HG03280 (cell line): Measurements from ENCODE around the gene MRPL24.
"Not testable (repeated sequence)": the region's sequence is repeated elsewhere in the genome, so short reads cannot be mapped to it uniquely, and the experiment has no call there.

Experiments used
- ATAC-seq: cut with Tn5 transposase; IDR thresholded peaks from one replicate; pipeline ENCODE4 v1.9.1; 2021; ENCODE audit warnings: mild to moderate bottlenecking, moderate library complexity; ENCODE audit not compliant: unreplicated experiment

MRPL24 gene

DNA sequence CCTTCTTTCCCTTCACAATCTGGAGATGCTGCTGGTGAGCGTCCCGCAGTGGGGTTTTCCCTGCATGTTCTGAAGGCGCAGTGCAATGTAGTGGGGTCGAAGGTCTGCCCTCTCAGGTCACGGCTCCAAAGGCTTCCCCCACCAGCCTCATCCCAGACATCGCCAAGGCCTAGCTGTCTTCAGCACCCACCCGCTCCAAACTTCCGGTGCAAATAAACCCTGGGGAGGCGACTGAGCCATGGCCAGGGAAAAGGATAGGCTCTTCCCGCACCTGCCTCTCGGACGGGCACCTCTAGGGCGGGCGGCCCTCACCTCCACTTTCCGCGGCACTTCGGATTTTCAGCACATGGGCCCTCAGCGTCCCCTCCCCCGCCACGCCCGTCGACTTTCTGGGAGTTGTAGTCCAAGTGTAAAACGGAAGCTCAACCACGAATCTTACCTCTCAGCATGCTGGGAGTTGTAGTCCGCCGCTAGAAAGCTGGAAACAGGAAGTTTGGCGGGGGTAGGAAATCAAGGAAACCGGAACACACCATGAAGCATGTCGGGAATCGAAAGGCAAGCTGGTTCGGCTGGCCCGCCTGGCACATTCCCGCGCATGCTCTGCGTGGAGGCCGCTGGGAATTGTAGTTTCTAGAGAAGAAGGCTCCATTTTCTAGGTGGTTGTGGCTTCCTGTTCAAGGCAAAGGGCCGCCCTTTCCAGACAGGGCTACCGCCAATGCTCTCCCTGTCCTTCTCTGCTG is at the start of gene MRPL24:
MRPL24 (minus strand) TSS at position 348 of the 740 bp plus-strand sequence. CDS start 2,384 bp downstream, outside the sequence.
- ATAC-seq = peak; percentile 84

DNA sequence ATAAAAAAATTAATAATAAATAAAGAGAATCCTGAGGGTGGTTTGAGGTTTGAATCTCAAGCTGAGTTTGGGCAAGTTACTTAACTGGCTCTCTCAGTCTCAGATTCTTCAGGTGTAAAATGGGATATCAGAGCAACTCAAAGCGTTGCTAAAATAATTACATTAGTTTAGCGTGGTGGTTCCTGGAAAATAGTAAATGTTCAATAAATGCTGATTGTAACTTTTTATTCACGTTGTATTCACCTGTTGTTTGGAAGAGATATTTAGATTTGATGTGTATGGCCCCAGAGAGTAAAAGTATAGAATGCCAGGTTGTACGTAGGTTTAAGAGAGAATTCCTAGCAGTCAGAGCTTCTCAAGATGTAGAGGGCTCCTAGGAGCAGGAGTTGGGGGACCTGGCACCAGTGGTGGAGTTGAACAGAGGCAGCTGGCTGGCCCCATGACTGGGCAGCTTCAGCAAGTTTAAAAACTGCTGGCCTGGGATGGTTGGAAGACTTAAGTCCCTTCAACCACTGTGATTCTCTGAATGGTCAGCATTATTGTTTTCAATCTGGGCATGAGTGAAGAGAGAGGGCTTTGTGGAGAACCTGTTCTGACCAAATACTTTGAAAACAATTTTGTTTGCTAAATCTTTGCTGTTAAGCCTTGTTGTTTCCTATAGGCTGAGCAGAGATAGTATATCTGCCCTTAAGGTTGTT is 48.9 kb upstream of the MRPL24 start:
- ATAC-seq = no peak

- no peak for ATAC-seq
Measured at GRCh38 chr1:156788136-156788535, 47.2 kb upstream of the MRPL24 start.

DNA sequence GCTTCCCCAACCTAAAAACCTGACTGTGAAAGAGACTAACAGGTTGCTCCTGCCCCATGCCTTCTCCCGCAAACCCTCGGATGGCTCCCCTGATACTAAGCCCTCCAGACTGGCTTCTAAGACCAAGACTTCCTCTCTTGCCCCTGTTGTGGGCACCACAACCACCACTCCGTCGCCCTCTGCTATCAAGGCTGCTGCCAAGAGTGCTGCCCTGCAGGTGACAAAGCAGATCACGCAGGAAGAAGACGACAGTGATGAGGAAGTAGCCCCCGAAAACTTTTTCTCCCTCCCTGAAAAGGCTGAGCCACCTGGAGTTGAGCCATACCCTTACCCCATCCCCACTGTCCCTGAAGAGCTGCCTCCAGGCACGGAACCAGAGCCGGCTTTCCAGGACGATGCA is 45.8 kb upstream of the MRPL24 start:
- ATAC-seq = no peak

- no peak for ATAC-seq
Measured at GRCh38 chr1:156785458-156785857, 44.6 kb upstream of the MRPL24 start.

- no peak for ATAC-seq
Measured at GRCh38 chr1:156781585-156782186, 40.8 kb upstream of the MRPL24 start.

GRCh38 chr1:156777573-156777972 is 36.7 kb upstream of the MRPL24 start:
- ATAC-seq = no peak

DNA sequence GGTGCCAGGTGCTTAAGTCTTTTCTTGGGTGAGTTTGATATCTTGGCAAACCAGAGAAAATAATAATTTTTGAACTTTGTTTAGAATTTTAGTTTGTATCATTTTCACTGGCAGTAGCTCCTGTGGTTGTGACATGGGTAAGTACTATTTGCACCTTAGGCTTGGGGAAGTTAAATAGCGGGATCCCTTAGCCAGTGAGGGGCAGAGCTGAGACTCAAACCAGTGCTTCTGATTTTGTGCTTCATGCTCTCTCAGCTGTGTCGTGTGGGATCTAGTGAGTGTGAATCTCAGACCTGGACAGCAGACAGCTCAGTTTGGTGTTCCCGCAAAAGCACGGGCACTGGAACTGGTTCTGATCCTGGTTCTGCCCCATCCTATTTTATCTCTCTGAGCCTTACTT is 36.1 kb upstream of the MRPL24 start:
- no peak for ATAC-seq

DNA sequence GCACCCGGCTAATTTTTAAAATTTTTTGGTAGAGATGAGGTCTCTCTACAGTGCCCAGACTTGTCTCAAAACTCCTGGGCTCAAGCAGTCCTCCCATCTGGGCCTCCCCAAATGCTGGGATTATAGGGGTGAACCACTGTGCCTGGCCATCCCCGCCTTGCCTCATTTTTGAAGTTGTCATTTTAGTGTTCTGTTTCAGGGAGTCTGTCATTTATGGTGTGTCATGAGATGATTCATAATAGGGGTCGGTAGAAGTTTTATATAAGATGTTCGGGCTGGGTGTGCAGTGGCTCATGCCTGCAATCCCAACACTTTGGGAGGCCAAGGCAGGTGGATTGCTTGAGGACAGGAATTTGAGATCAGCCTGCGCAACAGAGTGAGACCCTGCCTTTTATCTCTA is 34.9 kb upstream of the MRPL24 start:
- ATAC-seq = no peak

DNA sequence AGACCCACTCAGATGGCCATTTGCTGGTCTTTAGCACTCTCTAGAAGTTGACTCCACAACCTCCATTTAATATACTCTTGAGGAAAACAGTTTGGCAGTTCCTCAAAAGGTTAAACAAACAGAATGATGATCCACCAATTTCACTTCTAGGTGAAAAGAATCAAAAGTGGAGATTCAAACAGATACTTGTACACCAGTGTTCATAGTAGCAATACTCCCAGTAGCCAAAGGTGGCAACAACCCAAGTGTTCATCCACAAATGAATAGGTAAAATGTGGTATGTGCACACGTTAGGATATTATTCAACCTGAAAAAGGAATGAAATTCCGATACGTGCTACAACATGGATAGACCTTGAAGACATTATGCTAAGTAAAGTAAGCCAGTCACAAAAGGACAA is 32.7 kb upstream of the MRPL24 start:
- no peak for ATAC-seq

DNA sequence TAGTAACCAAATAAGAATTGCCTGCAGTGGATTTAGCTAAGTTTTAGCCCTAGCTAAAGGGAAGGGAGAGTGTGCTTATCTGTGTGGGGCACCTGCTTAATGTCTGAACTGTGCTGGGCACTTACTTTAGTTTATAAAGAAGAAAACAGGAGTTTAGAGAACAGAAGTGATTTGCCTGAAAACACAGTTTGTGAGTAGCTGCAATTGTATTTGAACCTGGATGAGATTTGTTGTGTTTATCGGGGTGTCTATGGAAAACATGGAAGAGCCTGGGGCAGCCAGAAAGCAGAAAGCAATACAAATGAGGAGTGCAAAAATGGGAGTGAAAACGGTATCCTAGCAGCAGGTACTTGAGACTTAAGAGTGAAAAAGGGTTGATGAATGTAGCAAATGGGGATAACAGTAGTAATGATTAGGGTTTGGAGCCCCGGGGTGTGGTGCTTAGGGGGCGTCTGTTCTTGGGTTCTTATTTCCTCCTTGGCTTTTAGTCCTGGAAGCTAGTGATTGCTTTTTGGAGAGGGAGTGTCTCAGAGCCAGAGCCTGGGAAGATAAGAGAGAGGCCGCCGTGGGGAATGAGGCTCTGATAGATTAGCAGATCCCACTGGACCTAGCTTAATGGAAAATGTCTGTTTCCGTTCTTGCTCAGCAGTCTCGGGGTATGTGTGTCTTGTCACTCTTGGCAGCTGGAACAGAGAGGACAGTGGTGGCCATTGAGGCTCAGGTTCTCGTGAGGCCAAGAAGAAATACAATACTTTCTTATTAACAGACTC is 32.0 kb upstream of the MRPL24 start:
- ATAC-seq = no peak

GRCh38 chr1:156772222-156772621 is 31.3 kb upstream of the MRPL24 start:
- ATAC-seq = no peak

GRCh38 chr1:156768610-156769295 is 27.9 kb upstream of the MRPL24 start:
- ATAC-seq = no peak

- peak; percentile 3 for ATAC-seq
Measured at GRCh38 chr1:156767879-156768604, 27.2 kb upstream of the MRPL24 start.

DNA sequence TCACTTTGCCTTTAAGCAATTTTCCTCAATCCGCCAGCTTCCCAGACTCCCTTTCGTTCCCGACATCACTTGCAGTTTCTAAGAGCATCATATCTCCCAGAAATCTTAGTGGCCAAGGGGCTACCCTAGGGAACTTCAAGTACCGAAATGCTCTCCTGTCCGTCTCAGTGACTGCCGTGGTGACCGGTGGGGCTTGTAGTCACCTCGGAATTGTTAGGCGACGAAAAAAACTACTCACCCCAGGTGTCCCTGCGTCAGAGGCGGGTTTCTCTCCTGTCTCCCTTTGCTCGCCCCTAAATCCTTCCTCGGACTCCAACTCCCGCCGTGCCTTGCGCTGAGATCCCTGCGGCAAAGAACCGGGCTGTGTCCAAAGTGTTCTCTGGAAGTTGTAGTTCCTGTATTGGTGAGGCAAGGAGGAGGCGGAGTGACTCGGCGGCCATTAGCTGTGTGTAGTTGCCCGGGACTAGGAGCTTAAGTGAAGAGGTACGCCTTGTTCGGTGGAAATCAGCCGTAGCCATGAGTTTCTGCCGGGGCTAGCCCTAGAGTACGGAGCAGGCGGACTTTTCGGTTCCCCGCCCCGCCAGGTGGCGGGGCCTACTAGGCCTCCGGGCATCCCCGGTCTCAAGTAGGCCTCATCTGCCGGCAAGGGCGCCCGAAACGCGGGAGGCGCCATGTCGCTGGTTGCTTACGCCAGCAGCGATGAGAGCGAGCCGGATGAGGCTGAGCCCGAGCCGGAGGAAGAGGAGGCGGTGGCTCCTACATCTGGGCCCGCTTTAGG is 26.4 kb upstream of the MRPL24 start, which contains the start of gene PRCC:
PRCC (plus strand) TSS at position 435 of the 778 bp plus-strand sequence; CDS start at position 672, 237 bp downstream.
- peak; percentile 88 for ATAC-seq

DNA sequence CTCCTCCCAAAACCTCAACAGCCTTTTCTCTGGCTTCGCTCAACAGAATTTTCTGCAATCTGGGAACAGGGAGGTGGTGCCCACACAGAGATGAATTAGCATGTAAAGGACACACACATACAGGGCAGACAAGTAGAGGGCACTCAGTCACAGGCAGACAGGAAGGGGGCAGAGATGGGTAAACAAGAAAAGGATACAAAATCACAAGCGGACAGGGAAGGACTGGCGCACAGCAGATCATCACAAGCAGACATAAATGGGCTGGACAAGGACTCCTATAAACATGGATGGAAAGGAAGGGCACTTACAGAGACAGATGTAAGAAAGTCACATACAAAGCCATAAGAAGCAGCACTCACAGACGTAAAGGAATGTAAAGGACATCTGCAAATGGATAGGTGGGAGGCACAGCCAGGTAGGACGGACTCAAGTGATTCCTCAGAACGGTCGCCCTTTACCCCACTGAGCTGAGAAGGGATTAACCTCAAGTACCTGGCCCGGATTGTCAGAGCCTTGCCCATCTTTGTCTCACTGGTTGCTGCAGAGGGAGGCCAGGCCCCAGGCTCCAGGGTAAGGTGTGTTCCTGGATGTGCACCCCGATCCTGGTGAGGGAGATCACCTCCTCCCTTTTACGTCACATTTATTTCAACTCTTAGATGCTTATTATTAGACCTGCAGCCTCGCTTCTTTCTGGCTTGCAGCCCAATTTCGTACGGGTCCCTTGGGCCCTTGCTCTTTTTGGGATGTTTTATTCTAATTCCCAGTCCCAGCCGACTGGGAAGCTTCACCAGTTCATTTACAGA is 25.6 kb upstream of the MRPL24 start:
- ATAC-seq = peak; percentile 9

DNA sequence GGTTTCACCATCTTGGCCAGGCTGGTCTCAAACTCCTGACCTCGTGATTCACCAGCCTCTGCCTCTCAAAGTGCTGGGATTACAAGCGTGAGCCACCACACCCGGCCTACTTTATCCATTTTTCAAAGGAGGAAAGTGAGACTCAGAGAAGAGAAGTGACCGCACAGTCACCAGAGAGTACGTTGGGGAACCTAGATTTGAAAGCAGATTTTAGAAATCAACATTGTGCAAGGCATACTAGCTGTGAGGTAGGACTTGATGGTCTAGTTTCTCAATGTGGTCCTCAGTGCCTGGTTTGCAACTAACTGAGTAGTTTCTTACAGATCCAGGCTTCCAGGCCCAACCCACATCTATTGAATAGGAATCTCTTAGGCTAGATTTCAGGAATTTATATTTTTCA is 24.8 kb upstream of the MRPL24 start:
- ATAC-seq = no peak

- not testable (repeated sequence) for ATAC-seq
Measured at GRCh38 chr1:156765136-156765535, 24.2 kb upstream of the MRPL24 start.
